Psoas muscle (tissue), 8 donors: ENCODE results near the gene ZIC5. TPM values are rescaled to one million over a fixed set of nuclear protein-coding genes. Genes with fewer than 3 reads are reported as not detected.

Source experiments
- ATAC-seq, 4 donors: fragments of 200-7000 bp; cut with Tn5 transposase; one replicate each; pipeline ENCODE4 v1.9.1; 2020; ENCODE audit warnings: moderate library complexity in 3 of 4, mild to moderate bottlenecking in 2 of 4
- DNase-seq, 2 donors: peaks; one replicate each; pipeline ENCODE4 v3.0.0-alpha.2; 2020
- H3K27ac ChIP-seq: fragments of 200-600 bp; one replicate; pipeline ENCODE4 v1.8.0; 2022
- H3K27me3 ChIP-seq, 3 donors: fragments of 200-600 bp in 1 of 3; one replicate each; pipeline versions ENCODE4 v1.6.1 to v1.8.0; 2013 to 2022; ENCODE audit warnings: low read length in 2 of 3, mild to moderate bottlenecking in 2 of 3, moderate library complexity in 1 of 3; ENCODE audit not compliant: insufficient read depth in 3 of 3
- H3K36me3 ChIP-seq, 2 donors: fragments of 200-600 bp in 1 of 2; one replicate each; pipeline versions ENCODE4 v1.6.1 to v1.8.0; 2013 to 2022; ENCODE audit warnings: low read depth in 1 of 2, mild to moderate bottlenecking in 1 of 2, moderate library complexity in 1 of 2; ENCODE audit not compliant: insufficient read depth in 1 of 2
- H3K4me1 ChIP-seq: fragments of 200-600 bp; one replicate; pipeline ENCODE4 v1.8.0; 2022
- H3K4me3 ChIP-seq: fragments of 200-600 bp; one replicate; pipeline ENCODE4 v1.8.0; 2022; ENCODE audit warnings: mild to moderate bottlenecking
- H3K9me3 ChIP-seq: fragments of 200-600 bp; one replicate; pipeline ENCODE4 v1.8.0; 2022
- WGBS, 3 donors: extraction: QIAGEN DNeasy Blood & Tissue Kit; methylation state at CpG; one replicate each; pipeline versions ENCODE4 v1.1.6 to v1.1.7; 2013; 5-methylcytosine and 5-hydroxymethylcytosine counted together
- intact Hi-C, 2 donors: fragments of 100-400 bp; cut with DNase I; formaldehyde crosslinking; loops; one replicate each; pipeline versions ENCODE4 v1.11.0 to v1.14.2; 2022
- polyA plus RNA-seq, 3 donors: library from polyadenylated mRNA; stranded (reverse); fragments of 200-250 nt; gene quantifications; one replicate each; pipeline ENCODE4 v1.2.3, GENCODE V29; 2013
- total RNA-seq, 4 donors: library from RNA; stranded (reverse); fragmentation: NEBNext Ultra II Directional in 2 of 4; extraction: Animal tissue kit (Norgen Biotek cat#: 25700) in 2 of 4; gene quantifications; one replicate each; pipeline versions ENCODE4 v1.2.1 to v1.2.4, GENCODE V29; 2021 to 2023
- TF ChIP-seq, protein P1 (sequence below): fragments of 200-600 bp; IDR thresholded peaks from one replicate; pipeline ENCODE4 v1.8.0; 2022; ENCODE audit warnings: antibody characterized with exemption
- donor health status: healthy with polysubstance abuse.
- donor health status: DM: no; HTN: no; CAD: no; lungs with moderate emphysema.
- donor health status: Bipolar disorder and iron deficiency.
- donor health status: healthy.
- donor health status: DM: yes; HTN: yes; CAD: no.
- donor health status: DM: no; HTN: no; CAD: no.
- donor health status: DM: no; HTN: no; CAD: no.
- donor health status: DM: yes; HTN: yes; CAD: no.

ZIC5 gene
- total and polyA plus RNA-seq, 7 donors: not detected

DNA sequence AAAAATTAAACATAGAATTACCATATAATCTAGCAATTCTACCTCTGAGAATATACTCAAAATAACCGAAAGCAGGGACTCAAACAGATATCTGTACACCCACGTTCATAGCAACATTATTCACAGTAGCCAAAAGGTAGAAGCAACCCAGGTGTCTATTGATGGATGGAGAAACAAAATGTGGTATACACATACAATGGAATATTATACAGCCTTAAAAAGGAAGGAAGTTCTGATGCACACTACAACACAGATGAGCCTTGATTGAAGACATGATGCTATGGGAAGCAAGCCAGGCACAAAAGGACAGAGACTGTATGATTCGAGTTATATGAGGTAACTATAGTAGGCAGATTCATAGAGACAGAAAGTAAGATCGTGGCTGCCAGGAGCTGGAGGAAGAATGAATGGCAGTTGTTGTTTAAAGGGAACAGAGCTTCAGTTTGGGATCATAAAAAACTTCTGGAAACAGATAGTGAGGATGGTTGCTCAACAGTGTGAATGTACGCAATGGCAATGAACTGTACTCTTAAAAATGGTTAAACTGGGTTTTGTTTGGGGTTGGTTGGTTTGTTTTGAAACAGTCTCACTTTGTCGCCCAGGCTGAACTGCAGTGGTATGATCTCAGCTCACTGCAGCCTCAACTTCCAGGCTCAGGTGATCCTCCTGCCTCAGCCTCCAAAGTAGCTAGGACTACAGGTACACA lies 47.5 kb downstream of the ZIC5 start:
- Histone ChIP-seq H3K27ac (no peak overlapping the region), H3K4me3 (no peak overlapping the region), H3K36me3 (no peaks in the 10 kb centered on the region), H3K4me1 (no peaks in the 10 kb centered on the region), H3K27me3 (peaks cover 0 to 43% (median 8%) of the 10 kb centered on the region in 3 donors), H3K9me3 (no peaks in the 10 kb centered on the region)
- ATAC-seq: no peak
- TF ChIP-seq, protein P1, sequence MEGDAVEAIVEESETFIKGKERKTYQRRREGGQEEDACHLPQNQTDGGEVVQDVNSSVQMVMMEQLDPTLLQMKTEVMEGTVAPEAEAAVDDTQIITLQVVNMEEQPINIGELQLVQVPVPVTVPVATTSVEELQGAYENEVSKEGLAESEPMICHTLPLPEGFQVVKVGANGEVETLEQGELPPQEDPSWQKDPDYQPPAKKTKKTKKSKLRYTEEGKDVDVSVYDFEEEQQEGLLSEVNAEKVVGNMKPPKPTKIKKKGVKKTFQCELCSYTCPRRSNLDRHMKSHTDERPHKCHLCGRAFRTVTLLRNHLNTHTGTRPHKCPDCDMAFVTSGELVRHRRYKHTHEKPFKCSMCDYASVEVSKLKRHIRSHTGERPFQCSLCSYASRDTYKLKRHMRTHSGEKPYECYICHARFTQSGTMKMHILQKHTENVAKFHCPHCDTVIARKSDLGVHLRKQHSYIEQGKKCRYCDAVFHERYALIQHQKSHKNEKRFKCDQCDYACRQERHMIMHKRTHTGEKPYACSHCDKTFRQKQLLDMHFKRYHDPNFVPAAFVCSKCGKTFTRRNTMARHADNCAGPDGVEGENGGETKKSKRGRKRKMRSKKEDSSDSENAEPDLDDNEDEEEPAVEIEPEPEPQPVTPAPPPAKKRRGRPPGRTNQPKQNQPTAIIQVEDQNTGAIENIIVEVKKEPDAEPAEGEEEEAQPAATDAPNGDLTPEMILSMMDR: no peak
- no peak for DNase-seq
- 83 to 92% (median 91%) methylated on average over 6 of the region's 6 CpGs for WGBS, 3 donors
- intact Hi-C loops: no loop called here

- Histone ChIP-seq H3K27me3 (peaks cover 0 to 39% (median 8%) of the 10 kb centered on the region in 3 donors), H3K9me3 (no peaks in the 10 kb centered on the region), H3K27ac (no peak overlapping the region), H3K4me3 (no peak overlapping the region), H3K4me1 (no peaks in the 10 kb centered on the region), H3K36me3 (no peaks in the 10 kb centered on the region)
- no peak for ATAC-seq
- intact Hi-C loops: no loop called here
- 65 to 69% (median 66%) methylated on average over 19 to 20 of the region's 20 CpGs for WGBS, 3 donors
- DNase-seq: no peak
- TF ChIP-seq, protein P1: no peak
These were observed 48.7 kb downstream of the ZIC5 start for GRCh38 chr13:99922631-99923404.

DNA sequence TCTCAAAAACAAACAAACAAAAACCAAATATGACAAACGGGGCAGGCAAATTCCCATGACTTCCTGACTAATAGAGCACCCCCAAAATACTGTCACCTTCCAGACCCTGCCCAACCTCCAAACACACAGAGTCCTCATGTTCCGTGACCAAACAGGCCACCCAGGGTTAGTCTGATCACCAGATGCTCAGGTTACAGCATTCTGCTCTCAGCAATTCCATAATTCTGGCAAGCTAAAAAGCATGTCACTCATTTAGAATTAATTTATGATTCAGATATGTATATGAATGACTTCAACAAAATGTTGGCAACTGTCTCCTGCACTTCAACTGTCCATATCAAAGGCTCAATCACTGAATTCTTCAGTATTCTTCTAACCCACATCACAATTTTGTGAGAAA lies 52.4 kb downstream of the ZIC5 start:
- intact Hi-C loops: loop anchor here in 1 of 2 donors (10.0 kb wide), 1 partner anchor 264 kb away; no protein-coding TSS in a partner anchor
- Histone ChIP-seq H3K27me3 (peaks cover 0 to 42% (median 3%) of the 10 kb centered on the region in 3 donors), H3K36me3 (no peaks in the 10 kb centered on the region), H3K4me3 (no peak overlapping the region), H3K9me3 (no peaks in the 10 kb centered on the region), H3K27ac (no peak overlapping the region), H3K4me1 (no peaks in the 10 kb centered on the region)
- 26 to 31% (median 28%) methylated on average over 2 of the region's 2 CpGs for WGBS, 3 donors
- DNase-seq: no peak
- ATAC-seq: no peak
- TF ChIP-seq, protein P1: no peak

GRCh38 chr13:99916366-99917103 lies 55.0 kb downstream of the ZIC5 start:
- H3K4me3 ChIP-seq: no peak overlapping the region
- no peaks in the 10 kb centered on the region for H3K9me3 ChIP-seq
- intact Hi-C loops: loop anchor here in 1 of 2 donors (10.0 kb wide), 1 partner anchor 262 kb away; no protein-coding TSS in a partner anchor
- H3K4me1 ChIP-seq: no peaks in the 10 kb centered on the region
- no peak overlapping the region for H3K27ac ChIP-seq
- ATAC-seq (peak in 2 of 4 donors; percentile 49 to 67), DNase-seq (no peak)
- WGBS, 3 donors: 39 to 45% (median 41%) methylated on average over 10 of the region's 10 CpGs
- peaks cover 0 to 62% (median 5%) of the 10 kb centered on the region in 3 donors for H3K27me3 ChIP-seq
- TF ChIP-seq, protein P1: peak; percentile 67
- no peaks in the 10 kb centered on the region for H3K36me3 ChIP-seq
